ENCODE data around the gene CD28. TPM values are rescaled to one million over a fixed set of nuclear protein-coding genes. Genes with fewer than 3 reads are reported as not detected.
A peak's percentile ranks its signal among the peaks of the same experiment; 100 is the strongest.

CD28 gene
- total and polyA plus RNA-seq, 2 experiments from 2014 or later, result 0.11 TPM

- Histone ChIP-seq H4K20me1 (ENCODE audit: insufficient read depth) (no peaks in the 10 kb centered on the region), H3K36me3 (ENCODE audit: low read depth) (no peaks in the 10 kb centered on the region), H3K4me2 (ENCODE audit: unreplicated experiment) (no peak overlapping the region), H3K9ac (no peak overlapping the region), H3K4me1 (ENCODE audit: insufficient read depth) (no peaks in the 10 kb centered on the region), H3K79me2 (ENCODE audit: insufficient read depth) (no peaks in the 10 kb centered on the region), H3K27me3 (replicated peaks; ENCODE audit: insufficient read depth) (no peaks in the 10 kb centered on the region), H3K27ac (no peak overlapping the region), H3K9me2 (ENCODE audit: insufficient read depth) (no peaks in the 10 kb centered on the region; the same call in 1 of the 2 replicates), H3K4me3 (no peak overlapping the region), H2AFZ (no peak overlapping the region), H3F3A (ENCODE audit: insufficient read depth) (no peaks in the 10 kb centered on the region), H3K9me3 (ENCODE audit: low read depth) (no peaks in the 10 kb centered on the region)
- in situ Hi-C loops (cut with MboI), result no loop called here
- TF ChIP-seq EZH2 (IDR thresholded peaks at IDR 0.05; ENCODE audit: insufficient read depth, poor library complexity, severe bottlenecking) (no peak), EZH2phosphoT487 (IDR thresholded peaks at IDR 0.05; ENCODE audit: insufficient read depth, low read depth) (no peak)
- WGBS, 2 experiments (ENCODE audit: low coverage in 1 of 2, low lambda C conversion rate in 2 of 2, missing lambda C conversion rate in 2 of 2), result 97 to 100% methylated on average over 3 of the region's 3 CpGs
- no peak for DNase-seq
Measured at GRCh38 chr2:203721781-203722300, 15.4 kb downstream of the CD28 start.

GRCh38 chr2:203722411-203722810 lies 16.0 kb downstream of the CD28 start:
- H3F3A ChIP-seq (ENCODE audit: insufficient read depth), result no peaks in the 10 kb centered on the region
- no peak for TF ChIP-seq EZH2phosphoT487 (IDR thresholded peaks at IDR 0.05; ENCODE audit: insufficient read depth, low read depth)
- no peak for TF ChIP-seq EZH2 (IDR thresholded peaks at IDR 0.05; ENCODE audit: insufficient read depth, poor library complexity, severe bottlenecking)
- no peak overlapping the region for H3K4me2 ChIP-seq (ENCODE audit: unreplicated experiment)
- H3K9me2 ChIP-seq (ENCODE audit: insufficient read depth), result no peaks in the 10 kb centered on the region; the same call in 1 of the 2 replicates
- DNase-seq, result peak; percentile 20
- no peaks in the 10 kb centered on the region for H3K27me3 ChIP-seq (replicated peaks; ENCODE audit: insufficient read depth)
- H3K4me3 ChIP-seq, result no peak overlapping the region
- WGBS, 2 experiments (ENCODE audit: low coverage in 1 of 2, low lambda C conversion rate in 2 of 2, missing lambda C conversion rate in 2 of 2), result 67 to 75% methylated on average over 2 of the region's 2 CpGs
- H4K20me1 ChIP-seq (ENCODE audit: insufficient read depth), result no peaks in the 10 kb centered on the region
- no peak overlapping the region for H2AFZ ChIP-seq
- H3K27ac ChIP-seq, result no peak overlapping the region
- H3K9me3 ChIP-seq (ENCODE audit: low read depth), result no peaks in the 10 kb centered on the region
- H3K4me1 ChIP-seq (ENCODE audit: insufficient read depth), result no peaks in the 10 kb centered on the region
- H3K36me3 ChIP-seq (ENCODE audit: low read depth), result no peaks in the 10 kb centered on the region
- H3K79me2 ChIP-seq (ENCODE audit: insufficient read depth), result no peaks in the 10 kb centered on the region
- H3K9ac ChIP-seq, result no peak overlapping the region
- in situ Hi-C loops (cut with MboI), result no loop called here

- in situ Hi-C loops (cut with MboI), result no loop called here
- Histone ChIP-seq H3K36me3 (ENCODE audit: low read depth) (no peaks in the 10 kb centered on the region), H3K9me3 (ENCODE audit: low read depth) (no peaks in the 10 kb centered on the region), H4K20me1 (ENCODE audit: insufficient read depth) (no peaks in the 10 kb centered on the region), H3K79me2 (ENCODE audit: insufficient read depth) (no peaks in the 10 kb centered on the region), H3F3A (ENCODE audit: insufficient read depth) (peaks cover 4% of the 10 kb centered on the region; the same call in 1 of the 2 replicates), H3K27me3 (replicated peaks; ENCODE audit: insufficient read depth) (no peaks in the 10 kb centered on the region), H3K4me2 (ENCODE audit: unreplicated experiment) (no peak overlapping the region), H2AFZ (no peak overlapping the region), H3K4me3 (no peak overlapping the region), H3K9me2 (ENCODE audit: insufficient read depth) (no peaks in the 10 kb centered on the region), H3K4me1 (ENCODE audit: insufficient read depth) (peaks cover 5% of the 10 kb centered on the region; the same call in 1 of the 2 replicates), H3K27ac (no peak overlapping the region), H3K9ac (no peak overlapping the region)
- no peak for DNase-seq
- TF ChIP-seq EZH2phosphoT487 (IDR thresholded peaks at IDR 0.05; ENCODE audit: insufficient read depth, low read depth) (no peak), EZH2 (IDR thresholded peaks at IDR 0.05; ENCODE audit: insufficient read depth, poor library complexity, severe bottlenecking) (no peak)
Measured at GRCh38 chr2:203728321-203728720, 21.9 kb downstream of the CD28 start.

DNA sequence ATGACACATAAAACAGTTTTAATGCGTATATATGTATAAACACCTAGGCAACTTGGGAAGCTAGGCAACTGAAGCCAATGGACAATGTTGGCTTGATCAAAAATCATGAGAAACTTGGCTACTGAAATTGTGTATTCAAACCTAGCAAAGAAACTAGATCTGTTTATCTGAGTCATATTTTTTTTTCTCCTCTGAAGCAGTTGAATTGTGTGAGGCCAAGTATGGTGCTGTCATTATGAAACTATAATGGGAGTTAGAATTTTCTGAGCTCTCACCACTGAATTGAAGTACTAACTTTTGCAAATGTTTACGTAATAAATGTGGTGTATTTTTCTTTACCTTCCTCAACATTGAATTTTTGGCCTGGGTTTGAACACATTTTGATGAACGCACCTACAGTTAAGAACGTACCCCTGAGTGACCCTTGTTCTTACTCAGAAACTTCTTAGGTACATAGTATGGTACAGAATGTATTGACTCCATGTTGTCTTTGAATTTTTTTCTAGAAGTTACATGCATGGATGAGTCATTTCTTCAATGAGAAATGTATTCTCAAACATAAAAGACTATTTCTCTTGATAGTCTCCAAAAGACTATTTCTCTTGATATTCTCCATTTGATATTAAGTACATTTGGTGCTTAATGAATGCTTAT lies 23.8 kb downstream of the CD28 start:
- Histone ChIP-seq H3K9me2 (ENCODE audit: insufficient read depth) (no peaks in the 10 kb centered on the region), H2AFZ (no peak overlapping the region), H3K9me3 (ENCODE audit: low read depth) (no peaks in the 10 kb centered on the region), H4K20me1 (ENCODE audit: insufficient read depth) (no peaks in the 10 kb centered on the region), H3K79me2 (ENCODE audit: insufficient read depth) (no peaks in the 10 kb centered on the region), H3K4me1 (ENCODE audit: insufficient read depth) (peaks cover 5% of the 10 kb centered on the region; the same call in 1 of the 2 replicates), H3K27me3 (replicated peaks; ENCODE audit: insufficient read depth) (no peaks in the 10 kb centered on the region), H3K36me3 (ENCODE audit: low read depth) (no peaks in the 10 kb centered on the region), H3K4me2 (ENCODE audit: unreplicated experiment) (no peak overlapping the region), H3K27ac (no peak overlapping the region), H3F3A (ENCODE audit: insufficient read depth) (peaks cover 4% of the 10 kb centered on the region; the same call in 1 of the 2 replicates), H3K4me3 (no peak overlapping the region), H3K9ac (no peak overlapping the region)
- WGBS, 2 experiments (ENCODE audit: low coverage in 1 of 2, low lambda C conversion rate in 2 of 2, missing lambda C conversion rate in 2 of 2), result 96 to 99% methylated on average over 4 of the region's 4 CpGs
- peak; percentile 42 for DNase-seq
- in situ Hi-C loops (cut with MboI), result no loop called here
- TF ChIP-seq EZH2 (IDR thresholded peaks at IDR 0.05; ENCODE audit: insufficient read depth, poor library complexity, severe bottlenecking) (no peak), EZH2phosphoT487 (IDR thresholded peaks at IDR 0.05; ENCODE audit: insufficient read depth, low read depth) (no peak)

Data from GM23248 (cell line).